NT2/D1 (cell line): ENCODE results near the gene CAMTA1.

ENCODE experiments used
- SUZ12 ChIP-seq: IDR thresholded peaks from 2 replicates; pipeline ENCODE4 v1.6.1; 2011; ENCODE audit not compliant: insufficient read length, insufficient read depth; ENCODE audit errors: extremely low read depth
- YY1 ChIP-seq: IDR thresholded peaks from 2 replicates; pipeline ENCODE4 v1.6.1; 2011; ENCODE audit not compliant: insufficient read length, insufficient read depth
- ZNF274 ChIP-seq: IDR thresholded peaks from 2 replicates; pipeline ENCODE4 v1.6.1; 2011; ENCODE audit warnings: mild to moderate bottlenecking, low read depth, low read length

- TF ChIP-seq ZNF274: no peak
- TF ChIP-seq YY1: no peak
- TF ChIP-seq SUZ12: no peak
These were observed 831.7 kb downstream of the CAMTA1 start for GRCh38 chr1:7616953-7617352.
